ENCODE results near the gene UBAP1L. TPM values are rescaled to one million over a fixed set of nuclear protein-coding genes. Genes with fewer than 3 reads are reported as not detected.

Gene UBAP1L
- total RNA-seq, 1 donor from 2014 or later: 1.2 TPM

DNA sequence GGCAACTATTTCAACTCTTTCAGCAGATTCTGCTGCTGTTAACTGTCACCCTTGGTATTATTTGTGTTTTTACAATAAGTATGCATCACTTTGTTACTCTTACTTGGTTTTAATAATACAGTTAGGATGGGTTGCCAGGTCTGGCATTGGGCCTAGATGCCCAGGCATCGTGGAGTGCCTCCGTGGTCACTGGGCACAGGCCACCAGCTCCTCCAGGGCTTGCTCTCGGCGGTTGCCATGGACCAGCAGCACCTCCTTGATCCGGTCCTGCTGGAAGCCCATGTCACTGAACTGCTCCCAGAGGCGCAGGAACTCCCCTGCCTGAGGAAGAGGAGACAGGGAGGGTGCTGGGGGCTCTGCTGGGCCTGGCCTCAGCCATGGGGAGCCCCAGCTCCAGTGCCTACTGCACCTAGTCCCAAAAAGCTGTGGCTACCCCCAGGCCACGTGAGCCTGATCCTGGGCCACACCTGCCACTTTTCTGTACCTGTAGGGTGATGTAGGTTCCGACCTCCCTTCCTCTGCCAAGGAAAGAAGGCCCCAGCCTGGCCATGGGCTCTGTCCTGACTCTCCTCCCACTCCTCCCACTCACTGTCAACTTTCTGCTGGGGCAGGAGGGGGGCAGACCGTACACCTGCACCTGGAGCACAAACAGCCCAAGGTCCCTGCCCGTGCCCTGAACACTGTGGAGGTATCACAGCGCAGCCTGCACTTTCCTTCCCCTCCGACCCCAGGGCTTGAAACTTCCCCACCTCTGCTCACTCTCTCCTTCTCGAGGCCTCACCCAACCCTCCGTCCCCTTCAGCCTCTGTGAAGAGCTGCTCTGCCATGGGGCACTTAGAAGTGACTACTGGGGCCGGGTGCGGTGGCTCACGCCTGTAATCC lies 21.8 kb downstream of the UBAP1L start:
- Histone ChIP-seq H3K36me3 (ENCODE audit: control insufficient read depth, insufficient read depth, low read length) (no peaks in the 10 kb centered on the region), H3K4me3 (ENCODE audit: low read depth, low read length) (no peak overlapping the region), H3K27me3 (ENCODE audit: control insufficient read depth, insufficient read depth, low read length) (no peaks in the 10 kb centered on the region)
- no peak for DNase-seq (ENCODE audit: low read depth)
- no peak for TF ChIP-seq CTCF (IDR thresholded peaks at IDR 0.05; ENCODE audit: insufficient read depth, low read length, poor library complexity, severe bottlenecking)

DNA sequence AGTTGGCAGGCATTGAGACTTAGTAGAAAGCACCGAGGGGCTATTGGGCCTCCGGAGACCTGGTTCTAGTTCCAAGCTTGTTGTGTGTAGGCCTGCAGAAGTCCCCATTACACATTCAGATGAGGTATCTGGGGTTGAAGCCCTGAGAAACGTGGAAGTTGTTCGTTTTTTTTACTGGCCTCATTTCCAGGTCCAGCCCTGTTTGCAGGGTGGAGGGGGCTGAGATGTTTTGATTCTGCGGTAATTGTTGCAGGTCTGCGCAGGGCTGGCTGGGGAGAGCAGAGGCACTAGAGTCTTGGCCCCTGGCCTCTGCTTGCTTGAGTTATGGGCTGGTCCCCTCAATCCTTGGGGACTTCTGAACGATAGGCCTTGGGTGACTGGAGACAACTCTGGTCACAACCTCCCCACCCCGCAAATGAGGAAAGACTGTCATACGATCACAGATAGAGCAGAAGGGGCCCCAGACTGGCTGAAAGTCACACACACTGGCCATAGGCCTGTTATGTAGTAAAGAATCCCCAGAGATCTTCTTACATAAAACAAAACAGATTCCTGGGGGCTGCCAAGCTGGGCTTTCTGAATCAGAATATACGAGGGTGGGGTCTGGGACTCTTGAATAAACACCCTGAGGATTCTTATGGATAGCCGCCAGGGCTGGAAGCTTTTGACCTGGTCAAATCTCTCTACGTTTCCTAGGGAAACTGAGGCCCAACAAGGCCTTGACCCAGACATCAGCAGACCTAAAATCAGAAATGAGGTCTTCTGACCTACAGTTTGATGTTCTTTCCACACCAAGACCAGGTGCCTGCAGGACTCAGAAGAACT lies 22.8 kb downstream of the UBAP1L start:
- no peaks in the 10 kb centered on the region for H3K27me3 ChIP-seq (ENCODE audit: control insufficient read depth, insufficient read depth, low read length)
- DNase-seq (ENCODE audit: low read depth): no peak
- no peaks in the 10 kb centered on the region for H3K36me3 ChIP-seq (ENCODE audit: control insufficient read depth, insufficient read depth, low read length)
- H3K4me3 ChIP-seq (ENCODE audit: low read depth, low read length): no peak overlapping the region
- TF ChIP-seq CTCF (IDR thresholded peaks at IDR 0.05; ENCODE audit: insufficient read depth, low read length, poor library complexity, severe bottlenecking): no peak

- DNase-seq (ENCODE audit: low read depth): no peak
- Histone ChIP-seq H3K4me3 (ENCODE audit: low read depth, low read length) (no peak overlapping the region), H3K27me3 (ENCODE audit: control insufficient read depth, insufficient read depth, low read length) (peaks cover 16% of the 10 kb centered on the region), H3K36me3 (ENCODE audit: control insufficient read depth, insufficient read depth, low read length) (no peaks in the 10 kb centered on the region)
- TF ChIP-seq CTCF (IDR thresholded peaks at IDR 0.05; ENCODE audit: insufficient read depth, low read length, poor library complexity, severe bottlenecking): no peak
Measured at GRCh38 chr15:65089206-65089824, 25.7 kb downstream of the UBAP1L start.

DNA sequence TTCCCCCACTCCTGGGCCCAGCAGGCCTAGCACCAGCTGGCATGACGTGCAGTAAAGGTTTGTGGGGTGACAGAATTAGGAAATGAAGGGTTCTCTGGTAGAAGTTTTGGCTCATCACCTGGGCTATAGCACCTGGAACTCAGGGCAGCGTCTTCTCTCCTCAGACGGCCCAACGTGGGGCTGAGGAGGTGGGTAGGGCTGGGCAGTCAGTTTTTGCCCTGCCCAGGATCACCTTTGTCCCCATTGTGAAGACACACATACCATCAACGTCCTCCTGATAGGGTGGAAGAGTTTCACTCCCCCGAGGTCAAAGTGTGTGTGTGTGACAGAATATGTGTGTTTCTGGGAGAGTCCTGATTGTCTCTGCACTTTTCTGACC lies 26.4 kb downstream of the UBAP1L start:
- no peak for DNase-seq (ENCODE audit: low read depth)
- Histone ChIP-seq H3K4me3 (ENCODE audit: low read depth, low read length) (no peak overlapping the region), H3K27me3 (ENCODE audit: control insufficient read depth, insufficient read depth, low read length) (peaks cover 22% of the 10 kb centered on the region), H3K36me3 (ENCODE audit: control insufficient read depth, insufficient read depth, low read length) (no peaks in the 10 kb centered on the region)
- no peak for TF ChIP-seq CTCF (IDR thresholded peaks at IDR 0.05; ENCODE audit: insufficient read depth, low read length, poor library complexity, severe bottlenecking)

DNA sequence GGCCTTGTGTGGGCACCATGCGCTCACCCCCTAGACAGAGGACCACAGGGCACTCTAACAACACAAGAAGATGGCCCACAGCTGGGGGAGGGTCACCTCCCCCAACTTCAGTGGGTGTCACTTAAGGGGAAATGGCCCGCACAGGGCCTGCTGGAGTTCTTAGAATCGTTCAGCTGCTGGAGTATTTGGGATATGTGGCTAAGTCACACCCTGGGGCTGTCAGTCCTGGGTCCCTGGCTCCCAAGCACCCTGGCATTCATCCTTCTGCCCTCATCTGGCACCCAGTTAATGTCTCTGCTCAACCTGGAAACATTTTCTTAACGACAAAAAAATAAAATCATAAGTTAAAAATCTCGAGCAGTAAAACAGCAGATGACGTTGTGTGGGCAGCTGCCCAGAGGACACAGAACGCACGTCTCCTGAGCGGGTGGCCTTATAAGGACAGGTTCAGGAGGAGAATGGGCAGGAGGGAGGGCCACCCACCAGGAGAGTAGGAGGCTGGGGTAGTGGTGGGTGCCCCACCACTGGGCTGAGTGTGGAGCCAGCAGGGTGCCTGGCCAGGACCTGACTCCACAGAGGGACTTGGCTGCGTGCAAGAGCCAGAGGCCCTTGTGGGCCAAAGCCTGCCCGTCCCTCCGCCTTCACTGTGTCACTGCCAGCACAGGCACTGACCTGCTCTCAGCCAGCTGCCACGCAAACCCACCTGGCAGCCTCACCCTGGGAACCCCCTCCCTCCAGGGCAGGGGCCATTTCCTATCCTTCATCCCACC lies 26.9 kb downstream of the UBAP1L start:
- peaks cover 26% of the 10 kb centered on the region for H3K27me3 ChIP-seq (ENCODE audit: control insufficient read depth, insufficient read depth, low read length)
- DNase-seq (ENCODE audit: low read depth): no peak
- TF ChIP-seq CTCF (IDR thresholded peaks at IDR 0.05; ENCODE audit: insufficient read depth, low read length, poor library complexity, severe bottlenecking): no peak

More for the DNA sequence above, 26.9 kb downstream of the UBAP1L start:
- no peak overlapping the region for H3K4me3 ChIP-seq (ENCODE audit: low read depth, low read length)
- H3K36me3 ChIP-seq (ENCODE audit: control insufficient read depth, insufficient read depth, low read length): no peaks in the 10 kb centered on the region

Data from kidney epithelial cell (primary cell).